HG02840 (cell line): ENCODE data around the gene RAB7B.

ENCODE experiments used
- ATAC-seq: cut with Tn5 transposase; IDR thresholded peaks from one replicate; pipeline ENCODE4 v1.9.1; 2021; ENCODE audit warnings: mild to moderate bottlenecking, moderate library complexity, moderate number of reproducible peaks; ENCODE audit not compliant: unreplicated experiment, low FRiP score

Gene RAB7B

GRCh38 chr1:206023695-206024094 is 20.5 kb upstream of the RAB7B start, which contains the start of gene CTSE:
CTSE (minus strand) TSS chr1:206023895; CDS start chr1:206023791, 104 bp downstream.
- ATAC-seq = no peak

GRCh38 chr1:206022766-206023165 is 19.6 kb upstream of the RAB7B start:
- no peak for ATAC-seq

DNA sequence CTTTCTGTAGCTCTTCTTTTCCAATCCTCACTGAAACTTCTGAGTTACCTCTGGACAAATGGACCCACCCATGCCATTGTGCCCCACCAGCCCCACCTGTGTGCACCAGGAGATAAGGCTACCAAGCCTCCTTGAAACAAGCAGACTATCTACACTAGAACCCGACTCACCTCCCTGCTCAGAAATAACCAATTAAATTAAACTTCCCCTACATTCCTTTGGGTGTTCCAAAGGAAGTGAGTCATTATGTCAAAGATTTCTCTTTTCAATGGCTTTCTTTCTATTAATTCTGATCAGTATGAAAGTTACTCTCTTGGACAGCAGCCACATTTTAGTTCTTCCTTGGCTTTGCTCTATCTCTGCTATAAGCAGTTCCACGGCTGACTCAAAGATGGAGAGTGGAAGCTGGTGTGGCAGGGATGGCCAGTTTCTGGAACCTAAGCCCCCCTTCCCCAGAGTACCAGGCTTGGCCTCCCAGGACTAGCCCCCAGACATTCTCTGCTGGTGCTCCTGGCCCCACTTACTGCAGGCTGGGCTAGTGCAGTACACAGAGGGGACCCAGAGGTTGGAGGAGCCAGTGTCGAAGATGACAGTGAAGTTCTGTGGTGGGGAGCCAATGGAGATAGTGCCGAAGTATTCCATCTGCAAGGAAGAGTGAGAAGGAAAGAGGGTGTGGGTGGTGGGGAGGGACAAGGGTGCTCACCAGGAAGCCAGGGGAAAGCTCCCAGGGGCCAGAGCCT is 18.6 kb upstream of the RAB7B start:
- ATAC-seq = no peak

GRCh38 chr1:206021008-206021625 is 17.9 kb upstream of the RAB7B start:
- ATAC-seq = no peak

- ATAC-seq = no peak
These were observed 17.3 kb upstream of the RAB7B start for GRCh38 chr1:206020393-206021007.

DNA sequence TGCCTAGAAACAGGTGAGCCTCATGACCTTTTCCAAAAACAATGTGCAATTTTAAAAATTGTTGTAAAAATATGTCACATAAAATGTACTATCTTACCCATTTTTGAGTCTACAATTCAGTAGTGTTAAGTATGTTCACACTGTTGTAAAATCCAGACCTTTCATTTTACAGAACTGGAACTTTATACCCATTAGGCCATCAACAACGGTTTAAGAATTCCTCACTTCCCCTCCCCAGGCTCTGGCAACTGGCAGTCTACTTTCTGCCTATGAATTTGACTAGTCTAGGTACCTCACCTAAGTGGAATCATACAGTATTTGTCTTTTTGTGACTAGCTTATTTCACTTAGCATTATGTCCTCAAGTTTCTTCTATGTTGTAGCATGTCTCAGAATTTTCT is 11.9 kb upstream of the RAB7B start:
- no peak for ATAC-seq

DNA sequence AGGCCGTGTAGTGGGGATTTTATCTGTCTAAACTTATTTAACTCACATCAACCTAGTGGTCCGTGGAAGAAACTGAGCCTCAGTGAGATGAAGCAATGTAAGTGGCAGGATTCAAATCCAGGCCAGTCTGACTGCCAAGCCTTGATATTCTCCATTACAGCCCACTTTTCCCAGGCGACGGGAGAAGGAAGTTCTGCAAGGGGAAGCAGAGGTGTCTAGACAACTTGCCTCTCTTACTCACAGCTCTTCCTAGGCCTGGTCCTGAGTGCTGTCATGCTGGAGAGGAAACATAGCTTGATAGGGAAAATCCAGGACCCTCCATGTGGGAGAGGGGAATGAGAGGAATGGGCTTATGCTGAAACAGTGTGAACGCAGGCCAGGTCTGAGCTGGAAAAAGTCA is 11.4 kb upstream of the RAB7B start:
- ATAC-seq = no peak

GRCh38 chr1:206013026-206013795 is 10.0 kb upstream of the RAB7B start:
- ATAC-seq = no peak

- no peak for ATAC-seq
These were observed 9.1 kb upstream of the RAB7B start for GRCh38 chr1:206012086-206012859.

GRCh38 chr1:206011057-206011456 is 7.9 kb upstream of the RAB7B start:
- no peak for ATAC-seq

DNA sequence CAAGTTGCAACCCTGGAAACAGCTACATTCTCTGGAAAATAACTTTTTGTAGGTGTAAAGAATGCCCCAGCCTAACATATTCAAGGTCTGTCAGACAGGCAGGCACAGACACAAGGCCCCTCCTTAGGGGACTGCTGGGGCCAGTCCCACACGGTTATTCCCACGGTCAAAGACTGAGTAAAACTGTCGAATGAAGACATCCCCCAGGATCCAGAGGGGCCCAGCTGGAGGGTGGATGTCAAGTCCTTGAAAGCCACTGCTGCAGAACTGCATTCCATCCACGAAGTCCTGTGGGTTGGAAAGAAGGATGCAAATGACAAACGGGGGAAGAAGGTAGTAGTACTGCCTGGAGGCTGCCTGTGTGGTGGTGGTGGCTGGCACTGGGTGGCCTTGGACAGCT is 6.9 kb upstream of the RAB7B start:
- ATAC-seq = no peak

GRCh38 chr1:206006946-206007345 is 3.8 kb upstream of the RAB7B start:
- ATAC-seq = no peak

DNA sequence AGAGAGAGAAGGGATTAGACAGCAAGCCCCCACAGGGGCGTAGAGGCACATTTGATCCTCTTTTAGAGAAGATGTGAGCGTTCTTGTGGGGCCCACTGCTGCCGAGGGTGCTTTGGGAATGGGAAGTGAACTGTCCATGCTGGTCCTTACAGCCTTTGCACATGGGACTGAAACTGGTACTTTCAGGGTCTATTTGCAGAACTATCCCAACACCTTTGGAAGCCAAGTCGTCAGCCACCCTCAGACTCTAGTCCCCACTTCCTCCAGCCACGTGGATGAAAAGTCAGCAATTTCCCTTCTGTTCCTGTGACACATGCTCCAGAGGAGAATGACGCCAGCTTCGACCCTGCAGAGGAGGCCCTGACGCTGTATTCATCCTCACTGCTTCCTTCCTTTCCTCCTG is 2.6 kb upstream of the RAB7B start:
- no peak for ATAC-seq

DNA sequence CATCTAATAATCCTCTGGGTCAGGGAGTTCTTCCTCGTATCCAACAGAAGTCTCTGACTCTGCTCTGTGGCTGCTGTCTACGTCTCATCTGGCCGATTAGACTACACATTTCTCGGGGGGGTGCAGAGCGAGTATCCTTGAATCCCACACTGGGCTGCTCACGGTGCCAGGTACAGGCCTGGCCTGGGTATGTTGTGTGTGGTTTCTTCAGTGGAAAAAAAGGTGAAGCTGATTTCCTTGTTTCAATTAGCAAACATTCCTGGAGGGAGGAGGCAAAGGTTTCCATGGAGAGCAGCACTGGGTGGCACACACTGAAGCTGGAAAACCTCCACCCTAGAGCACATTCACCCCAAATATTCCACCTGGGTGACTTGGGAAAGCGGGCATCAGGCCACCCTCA is 2.0 kb upstream of the RAB7B start:
- ATAC-seq = no peak

GRCh38 chr1:206004826-206005225 is 1.6 kb upstream of the RAB7B start:
- no peak for ATAC-seq

DNA sequence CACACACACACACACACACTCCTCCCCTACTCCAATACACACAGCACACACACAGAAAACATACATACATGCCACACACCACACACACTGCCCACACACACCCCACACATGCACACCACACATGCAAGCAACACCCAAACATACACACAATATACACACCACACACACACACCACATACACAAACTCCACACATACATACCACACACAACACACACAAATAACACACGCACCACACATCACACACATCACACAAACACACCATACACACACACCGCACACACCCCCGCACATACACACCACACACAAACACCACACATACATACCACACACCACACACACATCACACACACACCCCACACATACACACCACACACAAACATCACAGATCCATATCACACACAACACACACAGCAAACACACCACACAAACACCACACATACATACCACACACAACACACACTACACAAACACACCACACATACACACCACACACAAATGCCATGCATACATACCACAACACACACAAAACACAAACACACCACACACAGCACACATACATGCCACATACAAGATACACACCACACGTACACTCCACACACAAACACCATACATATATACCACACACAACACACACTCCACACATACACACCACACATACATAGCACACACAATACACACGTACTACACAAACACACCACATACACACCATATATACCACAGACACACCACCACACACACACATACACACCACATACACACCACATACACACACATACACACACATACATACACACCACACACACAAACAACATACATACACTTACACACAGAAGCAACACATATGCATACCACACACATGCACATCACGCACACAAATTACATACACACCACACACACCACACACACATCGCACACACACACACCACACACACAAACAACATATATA is 932 bp upstream of the RAB7B start:
- ATAC-seq = no peak

GRCh38 chr1:206002160-206002559 is 1.0 kb downstream of the RAB7B start:
- no peak for ATAC-seq

DNA sequence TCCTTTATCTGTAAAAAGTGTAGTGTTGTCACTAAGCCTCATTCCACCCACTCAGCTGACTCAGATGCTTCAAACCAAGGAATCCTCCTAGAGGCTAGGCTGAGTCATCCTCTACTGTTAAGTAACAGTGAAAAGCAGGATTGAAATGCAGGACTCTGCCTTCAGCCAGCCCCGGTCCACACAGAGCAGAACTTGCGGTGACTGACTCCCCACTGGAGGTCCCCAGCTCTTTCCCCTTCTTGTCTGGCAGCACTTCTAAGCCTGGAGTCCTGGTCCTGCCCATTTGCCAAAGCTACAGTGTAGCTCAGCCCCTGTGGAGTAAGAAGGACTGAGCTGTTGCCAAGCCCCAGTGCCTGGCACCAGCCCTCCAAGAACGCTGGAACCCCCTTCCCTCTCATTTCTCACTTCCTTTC is 1.7 kb downstream of the RAB7B start:
- no peak for ATAC-seq

GRCh38 chr1:206000641-206001339 is 2.4 kb downstream of the RAB7B start:
- no peak for ATAC-seq
